H1 (cell line): ENCODE data around the gene C19orf25. TPM values are rescaled to one million over a fixed set of nuclear protein-coding genes. Genes with fewer than 3 reads are reported as not detected.

Experiments used
- CTCF ChIA-PET: fragments of 300-600 bp; sonication (Branson Sonifier 250); formaldehyde crosslinking; loops from one replicate; lab custom pipeline; 2021; ENCODE audit not compliant: partially characterized antibody; lab: Charles Lee
- POLR2A ChIA-PET: fragments of 300-600 bp; sonication (Branson Sonifier 250); formaldehyde crosslinking; loops from one replicate; lab custom pipeline; 2021; ENCODE audit warnings: inconsistent platforms; ENCODE audit not compliant: partially characterized antibody; lab: Charles Lee
- DNase-seq, 2 experiments: peaks; one replicate each; pipeline versions ENCODE4 v3.0.0 to v3.0.0-alpha.2; 2010 to 2022; ENCODE audit warnings: low spot score in 2 of 2, low read depth in 1 of 2, mixed read lengths in 1 of 2
- FAIRE-seq: peaks from 2 replicates; lab custom pipeline; 2011; peaks lifted over from hg19 to GRCh38; lab: Jason Lieb, UNC
- H2AFZ ChIP-seq: 2 replicates; pipeline ENCODE4 v1.8.1; 2012; ENCODE audit warnings: low read length, inconsistent platforms
- H2AK5ac ChIP-seq: 2 replicates; pipeline ENCODE4 v1.6.1; 2013; ENCODE audit warnings: low read depth, low read length
- H2BK120ac ChIP-seq: replicated peaks from 2 replicates; pipeline ENCODE3; 2013; ENCODE audit warnings: low read depth, low read length, inconsistent platforms
- H2BK12ac ChIP-seq: 2 replicates; pipeline ENCODE4 v1.6.1; 2013; ENCODE audit warnings: low read depth, low read length
- H2BK15ac ChIP-seq: 2 replicates; pipeline ENCODE4 v1.6.1; 2013; ENCODE audit warnings: low read length
- H2BK20ac ChIP-seq: 2 replicates; pipeline ENCODE4 v1.6.1; 2013; ENCODE audit warnings: low read length
- H2BK5ac ChIP-seq: 2 replicates; pipeline ENCODE4 v1.6.1; 2013; ENCODE audit warnings: low read depth, low read length
- H3K14ac ChIP-seq: 2 replicates; pipeline ENCODE4 v1.6.1; 2013; ENCODE audit warnings: inconsistent platforms; ENCODE audit not compliant: insufficient read length
- H3K18ac ChIP-seq: 2 replicates; pipeline ENCODE4 v1.6.1; 2013; ENCODE audit warnings: low read length; ENCODE audit errors: extremely low read depth
- H3K23ac ChIP-seq: 2 replicates; pipeline ENCODE4 v1.6.1; 2013; ENCODE audit warnings: inconsistent platforms; ENCODE audit not compliant: insufficient read length
- H3K23me2 ChIP-seq: 2 replicates; pipeline ENCODE4 v1.6.1; 2013; ENCODE audit warnings: low read depth, low read length
- H3K27ac ChIP-seq: 2 replicates; pipeline ENCODE4 v1.6.1; 2011; ENCODE audit warnings: low read depth, low read length, inconsistent platforms
- H3K27me3 ChIP-seq, 4 experiments: replicated peaks in 1 of 4; 1 replicate in 1 of 4; 2 replicates in 3 of 4; pipeline versions ENCODE4 v1.6.1 to v1.8.1; 2011 to 2013; ENCODE audit warnings: low read length in 3 of 4, mild to moderate bottlenecking in 3 of 4, inconsistent platforms in 2 of 4, mixed read lengths in 2 of 4, moderate library complexity in 1 of 4; ENCODE audit not compliant: control insufficient read depth in 3 of 4, insufficient read depth in 3 of 4; ENCODE audit errors: extremely low read depth in 1 of 4
- H3K36me3 ChIP-seq, 4 experiments: 2 replicates each; pipeline versions ENCODE4 v1.6.1 to v1.8.1; 2011 to 2013; ENCODE audit warnings: mild to moderate bottlenecking in 4 of 4, low read length in 3 of 4, moderate library complexity in 2 of 4, control low read depth in 1 of 4, inconsistent platforms in 1 of 4; ENCODE audit not compliant: insufficient read depth in 4 of 4, control insufficient read depth in 2 of 4
- H3K4ac ChIP-seq: replicated peaks from 2 replicates; pipeline ENCODE3; 2013; ENCODE audit warnings: low read length, low read depth, mixed read lengths, inconsistent platforms; ENCODE audit not compliant: insufficient read length
- H3K4me1 ChIP-seq, 4 experiments: replicated peaks in 1 of 4; 1 replicate in 1 of 4; 2 replicates in 3 of 4; pipeline versions ENCODE4 v1.6.1 to v1.8.1; 2011 to 2013; ENCODE audit warnings: low read length in 3 of 4, inconsistent platforms in 2 of 4, mixed read lengths in 1 of 4; ENCODE audit not compliant: insufficient read depth in 4 of 4, control insufficient read depth in 3 of 4
- H3K4me2 ChIP-seq, 2 experiments: 2 replicates each; pipeline versions ENCODE4 v1.6.1 to v1.8.1; 2011 to 2013; ENCODE audit warnings: low read depth in 2 of 2, low read length in 2 of 2, control low read depth in 1 of 2, inconsistent platforms in 1 of 2, mild to moderate bottlenecking in 1 of 2; ENCODE audit not compliant: insufficient read depth in 1 of 2
- H3K4me3 ChIP-seq, 4 experiments: fragments of 200-600, 300-600 bp in 1 of 4; sonication (generic), shearing (Covaris generic), sonication (Bioruptor Twin) in 1 of 4; 2 replicates each; pipeline versions ENCODE4 v1.5.1 to v1.8.1; 2011 to 2016; ENCODE audit warnings: low read length in 4 of 4, low read depth in 3 of 4, control low read depth in 2 of 4, inconsistent platforms in 2 of 4, mild to moderate bottlenecking in 2 of 4, mixed read lengths in 1 of 4, moderate library complexity in 1 of 4; ENCODE audit not compliant: insufficient read depth in 2 of 4; ENCODE audit errors: extremely low read depth in 1 of 4
- H3K56ac ChIP-seq: replicated peaks from 2 replicates; pipeline ENCODE3; 2013; ENCODE audit warnings: low read depth, mild to moderate bottlenecking, mixed read lengths, low read length, inconsistent platforms; ENCODE audit not compliant: insufficient read length
- H3K79me1 ChIP-seq: 2 replicates; pipeline ENCODE4 v1.6.1; 2013; ENCODE audit warnings: low read depth, low read length, control low read depth
- H3K79me2 ChIP-seq, 2 experiments: 2 replicates each; pipeline versions ENCODE4 v1.6.1 to v1.8.1; 2012 to 2013; ENCODE audit warnings: low read length in 2 of 2, mild to moderate bottlenecking in 2 of 2, inconsistent platforms in 1 of 2; ENCODE audit not compliant: insufficient read depth in 2 of 2, control insufficient read depth in 1 of 2
- H3K9ac ChIP-seq, 4 experiments: replicated peaks in 1 of 4; 1 replicate in 1 of 4; 2 replicates in 3 of 4; pipeline versions ENCODE4 v1.6.1 to v1.8.1; 2011 to 2013; ENCODE audit warnings: low read depth in 3 of 4, low read length in 3 of 4, control low read depth in 2 of 4, mild to moderate bottlenecking in 2 of 4, moderate library complexity in 2 of 4, inconsistent platforms in 1 of 4; ENCODE audit errors: extremely low read depth in 1 of 4
- H3K9me3 ChIP-seq, 2 experiments: 2 replicates each; pipeline versions ENCODE4 v1.6.1 to v1.8.1; 2012 to 2013; ENCODE audit warnings: mild to moderate bottlenecking in 2 of 2, moderate library complexity in 2 of 2, control low read depth in 1 of 2, inconsistent platforms in 1 of 2, low read depth in 1 of 2, low read length in 1 of 2, mixed read lengths in 1 of 2; ENCODE audit not compliant: insufficient read depth in 2 of 2
- H4K20me1 ChIP-seq, 2 experiments: replicated peaks in 1 of 2; 2 replicates each; pipeline versions ENCODE3 to v1.8.1; 2011 to 2013; ENCODE audit warnings: inconsistent platforms in 2 of 2, low read length in 2 of 2, mild to moderate bottlenecking in 1 of 2; ENCODE audit not compliant: insufficient read depth in 2 of 2, control insufficient read depth in 1 of 2
- H4K5ac ChIP-seq: 2 replicates; pipeline ENCODE4 v1.6.1; 2013; ENCODE audit warnings: low read length, low read depth, mixed read lengths, inconsistent platforms; ENCODE audit not compliant: insufficient read length
- H4K8ac ChIP-seq: 2 replicates; pipeline ENCODE4 v1.8.0; 2013; ENCODE audit warnings: mild to moderate bottlenecking, moderate library complexity, low read length, inconsistent platforms; ENCODE audit not compliant: insufficient read depth; ENCODE audit errors: extremely low read depth
- H4K91ac ChIP-seq: replicated peaks from 2 replicates; pipeline ENCODE3; 2013; ENCODE audit warnings: low read length, mixed read lengths, inconsistent platforms; ENCODE audit not compliant: insufficient read length
- PHF8 ChIP-seq: fragments of 200-600 bp; sonication (generic); conservative IDR thresholded peaks from 2 replicates; pipeline ENCODE4 v1.7.1; 2012; ENCODE audit warnings: low read depth, mild to moderate bottlenecking, inconsistent platforms, low read length, moderate library complexity
- WGBS, 2 experiments: shearing (Covaris generic) in 1 of 2; methylation state at CpG; one replicate each; pipeline versions ENCODE4 v1.1.6 to v1.1.7; 2013 to 2015; ENCODE audit warnings: low lambda C conversion rate in 2 of 2, mixed read lengths in 2 of 2, inconsistent platforms in 1 of 2, low coverage in 1 of 2, missing lambda C conversion rate in 1 of 2; ENCODE audit not compliant: insufficient replicate concordance in 2 of 2, insufficient coverage in 1 of 2, insufficient read length in 1 of 2; ENCODE audit errors: extremely low coverage in 1 of 2, missing lambda C conversion rate in 1 of 2; 5-methylcytosine and 5-hydroxymethylcytosine counted together
- polyA plus RNA-seq, 7 experiments: library from polyadenylated mRNA; depleted of rRNA in 3 of 7; stranded (reverse) in 5 of 7; unstranded in 2 of 7; fragments of >200 nt in 5 of 7; fragments of 200-250 nt in 2 of 7; gene quantifications; 1 replicate in 5 of 7; 2 replicates in 1 of 7; 4 replicates in 1 of 7; pipeline versions ENCODE4 v1.2.1 to v1.2.3, GENCODE V29; 2011 to 2013; ENCODE audit warnings: missing spikeins in 2 of 7, mixed read lengths in 2 of 7
- total RNA-seq: library from RNA; stranded (reverse); fragmentation: NEBNext Ultra II Directional; extraction: Animal tissue kit (Norgen Biotek cat#: 25700); gene quantifications from 2 replicates; pipeline ENCODE4 v1.2.1, GENCODE V29; 2021

The C19orf25 gene
- total and polyA plus RNA-seq, 2 of the 8 experiments (the other 6 are each of a cell fraction or from before 2014, with no cell fraction given): 41.3 to 67.4 TPM

- Histone ChIP-seq H4K91ac (peak within 1 kb of the TSS; percentile 40), H3K9me3 (no peaks in the 10 kb centered on the region), H2AFZ (peak within 1 kb of the TSS; percentile 96; the same call in 1 of the 2 replicates), H2BK120ac (no peak within 1 kb of the TSS), H3K27ac (peak within 1 kb of the TSS; percentile 58; the same call in 1 of the 2 replicates), H2BK12ac (0 out of 2 replicates have a peak within 1 kb of the TSS, but pooled peaks have one; percentile 44), H2BK5ac (peak within 1 kb of the TSS; percentile 66; the same call in 1 of the 2 replicates), H3K36me3 (no peaks in the 10 kb centered on the region), H3K9ac (peak within 1 kb of the TSS; percentile 5 to 69 (median 47); a peak in 5 of 7 replicates), H2AK5ac (no peak within 1 kb of the TSS), H3K18ac (peak within 1 kb of the TSS; percentile 62), H3K56ac (peak within 1 kb of the TSS; percentile 36), H3K23me2 (peaks cover 7% of the 10 kb centered on the region; the same call in 1 of the 2 replicates), H3K14ac (no peak within 1 kb of the TSS), H3K4me3 (peak within 1 kb of the TSS; percentile 52 to 80 (median 74)), H3K79me1 (no peaks in the 10 kb centered on the region), H3K23ac (no peak within 1 kb of the TSS), H4K20me1 (peaks cover 0 to 3% of the 10 kb centered on the region in 2 experiments), H3K79me2 (no peaks in the 10 kb centered on the region), H3K4me2 (peak within 1 kb of the TSS; percentile 66 to 89), H2BK20ac (no peak within 1 kb of the TSS), H3K4me1 (peaks cover 0 to 5% (median 2%) of the 10 kb centered on the region in 4 experiments; a peak in 4 of 7 replicates), H3K4ac (peak within 1 kb of the TSS; percentile 85), H2BK15ac (no peak within 1 kb of the TSS), H4K8ac (peak within 1 kb of the TSS; percentile 73), H3K27me3 (peaks cover 3 to 17% (median 9%) of the 10 kb centered on the region in 4 experiments; a peak in 6 of 7 replicates), H4K5ac (peak within 1 kb of the TSS; percentile 86)
- ChIA-PET CTCF (interaction anchor here (0.6 to 1.3 kb wide), 4 partner anchors 13 to 730 kb away, joined by 4 to 7 read pairs (median 4); no protein-coding TSS in a partner anchor), POLR2A (interaction anchor here (0.6 to 1.9 kb wide), 7 partner anchors 11 to 123 kb away, joined by 3 to 8 read pairs (median 4); no protein-coding TSS in a partner anchor)
- FAIRE-seq (no peak), DNase-seq (no peak)
- WGBS, 2 experiments: 8% methylated on average over 31 of the region's 73 CpGs; no CpG with 5 or more reads in 1 of the 2 experiments
- TF ChIP-seq PHF8: peak; percentile 28; the same call in 1 of the 2 replicates
Observed at GRCh38 chr19:1491114-1491848, 12.3 kb upstream of the C19orf25 start, which contains the start of gene REEP6. Gene REEP6, plus strand, starts transcription at chr19:1491181. Its CDS starts 89 bp downstream, at chr19:1491270.
